H1 (cell line): ENCODE data around the gene KIF27. TPM values are rescaled to one million over a fixed set of nuclear protein-coding genes. Genes with fewer than 3 reads are reported as not detected.

Source experiments
- CTCF ChIA-PET: fragments of 300-600 bp; sonication (Branson Sonifier 250); formaldehyde crosslinking; loops from one replicate; lab custom pipeline; 2021; ENCODE audit not compliant: partially characterized antibody; lab: Charles Lee
- POLR2A ChIA-PET: fragments of 300-600 bp; sonication (Branson Sonifier 250); formaldehyde crosslinking; loops from one replicate; lab custom pipeline; 2021; ENCODE audit warnings: inconsistent platforms; ENCODE audit not compliant: partially characterized antibody; lab: Charles Lee
- DNase-seq, 2 experiments: peaks; one replicate each; pipeline versions ENCODE4 v3.0.0 to v3.0.0-alpha.2; 2010 to 2022; ENCODE audit warnings: low spot score in 2 of 2, low read depth in 1 of 2, mixed read lengths in 1 of 2
- FAIRE-seq: peaks from 2 replicates; lab custom pipeline; 2011; peaks lifted over from hg19 to GRCh38; lab: Jason Lieb, UNC
- H2AFZ ChIP-seq: 2 replicates; pipeline ENCODE4 v1.8.1; 2012; ENCODE audit warnings: low read length, inconsistent platforms
- H2AK5ac ChIP-seq: 2 replicates; pipeline ENCODE4 v1.6.1; 2013; ENCODE audit warnings: low read depth, low read length
- H2BK120ac ChIP-seq: replicated peaks from 2 replicates; pipeline ENCODE3; 2013; ENCODE audit warnings: low read depth, low read length, inconsistent platforms
- H2BK12ac ChIP-seq: 2 replicates; pipeline ENCODE4 v1.6.1; 2013; ENCODE audit warnings: low read depth, low read length
- H2BK15ac ChIP-seq: 2 replicates; pipeline ENCODE4 v1.6.1; 2013; ENCODE audit warnings: low read length
- H2BK20ac ChIP-seq: 2 replicates; pipeline ENCODE4 v1.6.1; 2013; ENCODE audit warnings: low read length
- H2BK5ac ChIP-seq: 2 replicates; pipeline ENCODE4 v1.6.1; 2013; ENCODE audit warnings: low read depth, low read length
- H3K14ac ChIP-seq: 2 replicates; pipeline ENCODE4 v1.6.1; 2013; ENCODE audit warnings: inconsistent platforms; ENCODE audit not compliant: insufficient read length
- H3K18ac ChIP-seq: 2 replicates; pipeline ENCODE4 v1.6.1; 2013; ENCODE audit warnings: low read length; ENCODE audit errors: extremely low read depth
- H3K23ac ChIP-seq: 2 replicates; pipeline ENCODE4 v1.6.1; 2013; ENCODE audit warnings: inconsistent platforms; ENCODE audit not compliant: insufficient read length
- H3K23me2 ChIP-seq: 2 replicates; pipeline ENCODE4 v1.6.1; 2013; ENCODE audit warnings: low read depth, low read length
- H3K27ac ChIP-seq: 2 replicates; pipeline ENCODE4 v1.6.1; 2011; ENCODE audit warnings: low read depth, low read length, inconsistent platforms
- H3K27me3 ChIP-seq, 4 experiments: replicated peaks in 1 of 4; 1 replicate in 1 of 4; 2 replicates in 3 of 4; pipeline versions ENCODE4 v1.6.1 to v1.8.1; 2011 to 2013; ENCODE audit warnings: low read length in 3 of 4, mild to moderate bottlenecking in 3 of 4, inconsistent platforms in 2 of 4, mixed read lengths in 2 of 4, moderate library complexity in 1 of 4; ENCODE audit not compliant: control insufficient read depth in 3 of 4, insufficient read depth in 3 of 4; ENCODE audit errors: extremely low read depth in 1 of 4
- H3K36me3 ChIP-seq, 4 experiments: 2 replicates each; pipeline versions ENCODE4 v1.6.1 to v1.8.1; 2011 to 2013; ENCODE audit warnings: mild to moderate bottlenecking in 4 of 4, low read length in 3 of 4, moderate library complexity in 2 of 4, control low read depth in 1 of 4, inconsistent platforms in 1 of 4; ENCODE audit not compliant: insufficient read depth in 4 of 4, control insufficient read depth in 2 of 4
- H3K4ac ChIP-seq: replicated peaks from 2 replicates; pipeline ENCODE3; 2013; ENCODE audit warnings: low read length, low read depth, mixed read lengths, inconsistent platforms; ENCODE audit not compliant: insufficient read length
- H3K4me1 ChIP-seq, 4 experiments: replicated peaks in 1 of 4; 1 replicate in 1 of 4; 2 replicates in 3 of 4; pipeline versions ENCODE4 v1.6.1 to v1.8.1; 2011 to 2013; ENCODE audit warnings: low read length in 3 of 4, inconsistent platforms in 2 of 4, mixed read lengths in 1 of 4; ENCODE audit not compliant: insufficient read depth in 4 of 4, control insufficient read depth in 3 of 4
- H3K4me2 ChIP-seq, 2 experiments: 2 replicates each; pipeline versions ENCODE4 v1.6.1 to v1.8.1; 2011 to 2013; ENCODE audit warnings: low read depth in 2 of 2, low read length in 2 of 2, control low read depth in 1 of 2, inconsistent platforms in 1 of 2, mild to moderate bottlenecking in 1 of 2; ENCODE audit not compliant: insufficient read depth in 1 of 2
- H3K4me3 ChIP-seq, 4 experiments: fragments of 200-600, 300-600 bp in 1 of 4; sonication (generic), shearing (Covaris generic), sonication (Bioruptor Twin) in 1 of 4; 2 replicates each; pipeline versions ENCODE4 v1.5.1 to v1.8.1; 2011 to 2016; ENCODE audit warnings: low read length in 4 of 4, low read depth in 3 of 4, control low read depth in 2 of 4, inconsistent platforms in 2 of 4, mild to moderate bottlenecking in 2 of 4, mixed read lengths in 1 of 4, moderate library complexity in 1 of 4; ENCODE audit not compliant: insufficient read depth in 2 of 4; ENCODE audit errors: extremely low read depth in 1 of 4
- H3K56ac ChIP-seq: replicated peaks from 2 replicates; pipeline ENCODE3; 2013; ENCODE audit warnings: low read depth, mild to moderate bottlenecking, mixed read lengths, low read length, inconsistent platforms; ENCODE audit not compliant: insufficient read length
- H3K79me1 ChIP-seq: 2 replicates; pipeline ENCODE4 v1.6.1; 2013; ENCODE audit warnings: low read depth, low read length, control low read depth
- H3K79me2 ChIP-seq, 2 experiments: 2 replicates each; pipeline versions ENCODE4 v1.6.1 to v1.8.1; 2012 to 2013; ENCODE audit warnings: low read length in 2 of 2, mild to moderate bottlenecking in 2 of 2, inconsistent platforms in 1 of 2; ENCODE audit not compliant: insufficient read depth in 2 of 2, control insufficient read depth in 1 of 2
- H3K9ac ChIP-seq, 4 experiments: replicated peaks in 1 of 4; 1 replicate in 1 of 4; 2 replicates in 3 of 4; pipeline versions ENCODE4 v1.6.1 to v1.8.1; 2011 to 2013; ENCODE audit warnings: low read depth in 3 of 4, low read length in 3 of 4, control low read depth in 2 of 4, mild to moderate bottlenecking in 2 of 4, moderate library complexity in 2 of 4, inconsistent platforms in 1 of 4; ENCODE audit errors: extremely low read depth in 1 of 4
- H3K9me3 ChIP-seq, 2 experiments: 2 replicates each; pipeline versions ENCODE4 v1.6.1 to v1.8.1; 2012 to 2013; ENCODE audit warnings: mild to moderate bottlenecking in 2 of 2, moderate library complexity in 2 of 2, control low read depth in 1 of 2, inconsistent platforms in 1 of 2, low read depth in 1 of 2, low read length in 1 of 2, mixed read lengths in 1 of 2; ENCODE audit not compliant: insufficient read depth in 2 of 2
- H4K20me1 ChIP-seq, 2 experiments: replicated peaks in 1 of 2; 2 replicates each; pipeline versions ENCODE3 to v1.8.1; 2011 to 2013; ENCODE audit warnings: inconsistent platforms in 2 of 2, low read length in 2 of 2, mild to moderate bottlenecking in 1 of 2; ENCODE audit not compliant: insufficient read depth in 2 of 2, control insufficient read depth in 1 of 2
- H4K5ac ChIP-seq: 2 replicates; pipeline ENCODE4 v1.6.1; 2013; ENCODE audit warnings: low read length, low read depth, mixed read lengths, inconsistent platforms; ENCODE audit not compliant: insufficient read length
- H4K8ac ChIP-seq: 2 replicates; pipeline ENCODE4 v1.8.0; 2013; ENCODE audit warnings: mild to moderate bottlenecking, moderate library complexity, low read length, inconsistent platforms; ENCODE audit not compliant: insufficient read depth; ENCODE audit errors: extremely low read depth
- H4K91ac ChIP-seq: replicated peaks from 2 replicates; pipeline ENCODE3; 2013; ENCODE audit warnings: low read length, mixed read lengths, inconsistent platforms; ENCODE audit not compliant: insufficient read length
- ATF3 ChIP-seq: IDR thresholded peaks from 2 replicates; pipeline ENCODE4 v1.6.1; 2011; ENCODE audit warnings: low read depth, mild to moderate bottlenecking, low read length; ENCODE audit not compliant: insufficient read depth
- BACH1 ChIP-seq: IDR thresholded peaks from 2 replicates; pipeline ENCODE4 v1.6.1; 2012; ENCODE audit warnings: low read length, improper control_type of control experiment
- RFX5 ChIP-seq: IDR thresholded peaks from 2 replicates; pipeline ENCODE4 v1.6.1; 2011; ENCODE audit warnings: low read depth, low read length, improper control_type of control experiment, borderline replicate concordance
- WGBS, 2 experiments: shearing (Covaris generic) in 1 of 2; methylation state at CpG; one replicate each; pipeline versions ENCODE4 v1.1.6 to v1.1.7; 2013 to 2015; ENCODE audit warnings: low lambda C conversion rate in 2 of 2, mixed read lengths in 2 of 2, inconsistent platforms in 1 of 2, low coverage in 1 of 2, missing lambda C conversion rate in 1 of 2; ENCODE audit not compliant: insufficient replicate concordance in 2 of 2, insufficient coverage in 1 of 2, insufficient read length in 1 of 2; ENCODE audit errors: extremely low coverage in 1 of 2, missing lambda C conversion rate in 1 of 2; 5-methylcytosine and 5-hydroxymethylcytosine counted together
- polyA plus RNA-seq, 7 experiments: library from polyadenylated mRNA; depleted of rRNA in 3 of 7; stranded (reverse) in 5 of 7; unstranded in 2 of 7; fragments of >200 nt in 5 of 7; fragments of 200-250 nt in 2 of 7; gene quantifications; 1 replicate in 5 of 7; 2 replicates in 1 of 7; 4 replicates in 1 of 7; pipeline versions ENCODE4 v1.2.1 to v1.2.3, GENCODE V29; 2011 to 2013; ENCODE audit warnings: missing spikeins in 2 of 7, mixed read lengths in 2 of 7
- total RNA-seq: library from RNA; stranded (reverse); fragmentation: NEBNext Ultra II Directional; extraction: Animal tissue kit (Norgen Biotek cat#: 25700); gene quantifications from 2 replicates; pipeline ENCODE4 v1.2.1, GENCODE V29; 2021

Gene KIF27
- total and polyA plus RNA-seq, 2 of the 8 experiments (the other 6 are each of a cell fraction or from before 2014, with no cell fraction given): 0.47 to 7.0 TPM

GRCh38 chr9:83792746-83793145 lies 128.5 kb downstream of the KIF27 start:
- H3K4me1 ChIP-seq: no peaks in the 10 kb centered on the region
- no peak overlapping the region for H3K23ac ChIP-seq
- H3K9ac ChIP-seq: no peak overlapping the region
- H3K4me2 ChIP-seq: no peak overlapping the region
- no peaks in the 10 kb centered on the region for H3K27me3 ChIP-seq
- no peak overlapping the region for H2AFZ ChIP-seq
- H3K79me1 ChIP-seq: no peaks in the 10 kb centered on the region
- H3K4me3 ChIP-seq: no peak overlapping the region
- H4K5ac ChIP-seq: no peak overlapping the region
- 100% methylated on average over 1 of the region's 1 CpG; no CpG with 5 or more reads in 1 of the 2 experiments for WGBS, 2 experiments
- H2BK120ac ChIP-seq: no peak overlapping the region
- H3K18ac ChIP-seq: no peak overlapping the region
- FAIRE-seq: no peak
- no peak overlapping the region for H4K91ac ChIP-seq
- POLR2A ChIA-PET: no interaction called here
- H3K79me2 ChIP-seq: no peaks in the 10 kb centered on the region
- no peak overlapping the region for H3K4ac ChIP-seq
- H3K56ac ChIP-seq: no peak overlapping the region
- H3K36me3 ChIP-seq: no peaks in the 10 kb centered on the region
- no peak overlapping the region for H4K8ac ChIP-seq
- no peaks in the 10 kb centered on the region for H4K20me1 ChIP-seq
- no peak overlapping the region for H2BK5ac ChIP-seq
- H2AK5ac ChIP-seq: no peak overlapping the region
- CTCF ChIA-PET: no interaction called here
- H3K23me2 ChIP-seq: no peaks in the 10 kb centered on the region
- no peak overlapping the region for H2BK20ac ChIP-seq
- H2BK12ac ChIP-seq: no peak overlapping the region
- no peaks in the 10 kb centered on the region for H3K9me3 ChIP-seq
- no peak overlapping the region for H3K14ac ChIP-seq
- no peak overlapping the region for H3K27ac ChIP-seq
- DNase-seq: no peak
- no peak overlapping the region for H2BK15ac ChIP-seq
- TF ChIP-seq ATF3: no peak
- no peak for TF ChIP-seq BACH1
- no peak for TF ChIP-seq RFX5
